ENCODE measurements around the gene PSTPIP2.
A peak's percentile ranks its signal among the peaks of the same experiment; 100 is the strongest.
"Not testable (repeated sequence)": the region's sequence is repeated elsewhere in the genome, so short reads cannot be mapped to it uniquely, and the experiment has no call there.

The PSTPIP2 gene, protein sequence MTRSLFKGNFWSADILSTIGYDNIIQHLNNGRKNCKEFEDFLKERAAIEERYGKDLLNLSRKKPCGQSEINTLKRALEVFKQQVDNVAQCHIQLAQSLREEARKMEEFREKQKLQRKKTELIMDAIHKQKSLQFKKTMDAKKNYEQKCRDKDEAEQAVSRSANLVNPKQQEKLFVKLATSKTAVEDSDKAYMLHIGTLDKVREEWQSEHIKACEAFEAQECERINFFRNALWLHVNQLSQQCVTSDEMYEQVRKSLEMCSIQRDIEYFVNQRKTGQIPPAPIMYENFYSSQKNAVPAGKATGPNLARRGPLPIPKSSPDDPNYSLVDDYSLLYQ

DNA sequence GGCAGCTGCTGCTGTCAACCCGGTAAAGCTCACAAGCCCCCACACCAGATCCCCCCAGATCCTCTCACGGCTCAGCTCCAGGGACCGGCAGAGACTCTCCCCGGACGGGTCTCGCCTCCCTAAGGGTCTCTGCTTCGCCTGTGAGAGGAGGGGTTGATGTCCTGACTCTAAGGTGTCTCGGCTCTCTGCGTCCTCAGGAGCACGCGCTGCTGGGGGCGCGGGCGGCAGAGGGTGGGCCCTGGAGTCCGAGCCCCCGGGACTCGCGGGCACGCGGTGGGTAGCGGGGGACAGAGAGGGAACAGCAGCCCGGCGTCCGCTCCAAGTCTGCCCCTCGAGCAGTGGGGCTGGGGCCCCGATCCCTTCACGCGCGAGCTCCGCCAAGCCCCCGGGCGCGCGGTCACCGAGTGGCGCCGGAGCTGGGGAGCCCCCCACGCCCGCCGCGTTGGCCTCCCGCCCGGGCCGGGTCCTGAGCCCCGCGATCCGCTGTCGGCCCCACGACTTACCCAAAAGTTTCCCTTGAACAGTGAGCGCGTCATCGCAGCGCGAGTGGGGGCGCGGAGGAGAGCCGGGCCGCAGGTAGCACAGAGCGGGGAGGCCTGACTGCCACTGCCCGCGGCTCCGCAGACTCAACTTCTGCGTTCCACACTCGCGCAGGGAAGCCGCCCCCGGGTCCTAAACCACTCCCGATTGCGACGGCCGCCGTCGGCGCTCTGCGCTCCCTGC, at the start of gene PSTPIP2:
PSTPIP2 (minus strand) TSS at position 608 of the 723 bp plus-strand sequence; CDS start at position 536, 72 bp downstream.
- no peak for DNase-seq (ENCODE audit: low spot score)

DNA sequence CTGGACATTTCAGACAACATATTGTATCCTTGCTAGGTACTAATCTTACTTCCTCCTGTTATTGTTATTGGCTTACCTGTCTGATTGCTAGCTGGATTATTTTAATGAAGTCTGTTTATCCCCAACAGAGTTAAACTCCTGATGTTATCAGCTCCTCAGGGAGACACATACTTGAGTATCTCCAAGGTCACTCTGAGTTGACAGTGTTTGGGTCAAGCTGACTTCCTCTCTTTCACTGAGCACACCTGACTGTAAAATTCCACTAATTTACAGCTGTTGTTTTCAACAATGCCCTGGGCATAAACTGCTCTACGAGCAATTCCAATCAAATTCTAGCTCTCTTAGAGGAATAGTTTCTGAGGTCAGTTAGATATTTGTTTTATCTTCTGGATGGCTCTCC, 41.7 kb upstream of the PSTPIP2 start:
- DNase-seq (ENCODE audit: low spot score), result no peak

DNA sequence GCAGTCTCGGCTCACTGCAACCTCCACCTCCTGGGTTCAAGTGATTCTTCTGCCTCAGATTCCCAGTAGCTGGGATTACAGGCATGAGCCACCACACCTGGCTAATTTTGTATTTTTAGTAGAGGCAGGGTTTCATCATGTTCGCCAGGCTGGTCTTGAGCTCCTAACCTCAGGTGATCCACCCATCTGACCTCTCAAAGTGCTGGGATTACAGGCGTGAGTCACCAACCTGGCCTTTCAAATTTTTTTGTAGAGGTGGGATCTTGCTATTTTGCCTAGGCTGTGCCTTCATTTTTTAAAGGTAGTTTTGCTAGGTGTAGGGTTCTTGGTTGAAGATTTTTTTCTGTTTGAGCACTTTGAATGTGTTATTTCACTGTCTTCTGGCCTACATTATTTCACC, 38.3 kb upstream of the PSTPIP2 start:
- DNase-seq (ENCODE audit: low spot score), result no peak

DNA sequence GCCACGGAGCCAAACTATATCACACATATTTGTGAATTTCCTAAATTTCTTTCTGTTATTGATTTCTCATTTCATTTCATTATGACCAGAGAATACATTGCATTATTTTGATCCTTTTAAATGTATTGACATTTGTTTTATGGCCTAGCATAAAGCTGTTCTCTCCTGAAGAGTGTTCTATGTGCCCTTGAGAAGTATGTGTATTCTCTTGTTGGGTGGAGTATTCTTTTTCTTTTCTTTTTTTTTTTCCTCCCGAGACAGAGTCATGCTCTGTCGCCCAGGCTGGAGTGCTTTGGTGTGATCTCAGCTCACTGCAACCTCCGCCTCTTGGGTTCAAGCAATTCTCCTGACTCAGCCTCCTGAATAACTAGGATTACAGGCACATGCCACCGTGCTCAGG, 37.3 kb upstream of the PSTPIP2 start:
- DNase-seq (ENCODE audit: low spot score), result no peak

DNA sequence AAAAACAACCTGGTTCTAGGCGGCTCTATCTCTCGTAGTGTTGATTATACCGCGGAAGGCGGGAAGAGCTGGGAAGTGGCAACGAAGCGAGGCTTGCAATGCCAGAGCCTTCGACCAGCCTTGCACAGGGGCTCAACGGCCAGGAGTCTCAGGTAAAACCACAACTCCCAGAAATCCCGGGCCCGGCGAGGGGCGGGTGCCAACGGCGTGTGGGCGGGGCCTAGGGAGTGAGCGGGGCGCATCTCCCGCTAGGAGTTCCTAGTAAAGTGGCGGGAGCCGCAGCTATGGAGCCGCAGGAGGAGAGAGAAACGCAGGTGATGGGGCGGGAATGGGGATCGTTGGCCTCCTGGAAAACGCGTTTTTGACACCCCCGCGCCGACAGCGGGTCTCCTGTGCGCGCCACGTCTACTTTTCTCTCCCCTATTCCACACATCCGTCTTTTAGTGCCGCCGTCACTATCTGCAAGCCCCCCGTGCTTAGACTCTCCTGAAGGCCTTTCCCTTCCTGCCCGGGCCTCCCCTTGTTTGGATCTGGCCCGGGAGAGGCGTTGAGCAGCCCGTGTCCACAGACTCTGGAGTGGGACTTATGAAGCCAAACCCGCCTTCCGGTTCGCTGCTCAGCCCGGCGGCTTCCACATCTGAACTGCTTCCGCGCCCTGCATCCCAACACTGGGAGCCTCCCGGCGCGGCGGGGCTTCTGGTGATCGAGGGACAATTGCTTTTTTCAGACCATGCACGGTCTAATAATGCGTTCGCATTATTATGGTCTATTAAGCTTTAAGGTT, 32.3 kb upstream of the PSTPIP2 start, which contains the start of gene HAUS1:
HAUS1 (plus strand) TSS at position 258 of the 784 bp plus-strand sequence; CDS start at position 285, 27 bp downstream.
- peak; percentile 91 for DNase-seq (ENCODE audit: low spot score)

DNA sequence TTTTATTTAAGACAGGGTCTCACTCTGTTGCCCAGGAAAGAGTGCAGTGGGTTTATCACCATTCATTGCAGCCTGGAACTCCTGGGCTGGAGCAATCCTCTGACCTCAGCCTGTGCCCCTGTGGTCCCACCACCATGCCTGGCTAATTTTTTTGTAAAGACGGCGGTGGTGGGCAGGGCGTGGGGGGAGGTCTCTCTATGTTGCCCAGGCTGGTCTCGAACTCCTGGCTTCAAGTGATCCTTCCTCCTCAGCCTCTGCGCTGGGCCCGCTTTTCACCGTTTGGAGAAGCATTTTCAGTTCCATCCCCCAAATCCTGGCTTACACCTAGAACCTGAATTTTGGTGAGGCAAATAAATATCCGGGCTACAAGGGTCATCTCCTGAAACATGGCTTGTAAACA, 27.4 kb upstream of the PSTPIP2 start:
- no peak for DNase-seq (ENCODE audit: low spot score)

DNA sequence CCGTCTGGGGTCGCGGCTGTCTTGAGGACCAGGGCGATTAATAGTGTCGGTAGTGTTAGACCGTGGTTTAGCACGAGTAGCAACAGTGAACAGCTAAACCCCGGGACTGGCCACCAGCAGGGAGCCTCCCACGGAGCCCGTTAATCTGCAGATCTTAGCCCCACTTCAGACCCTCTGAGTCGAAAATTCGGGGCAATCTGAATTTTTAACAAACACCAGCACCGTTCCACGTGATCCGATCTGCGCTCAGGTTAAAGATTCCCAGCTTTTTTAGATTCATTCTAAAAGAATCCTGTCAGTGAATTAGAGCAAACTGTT, 26.5 kb upstream of the PSTPIP2 start:
- DNase-seq (ENCODE audit: low spot score), result no peak

DNA sequence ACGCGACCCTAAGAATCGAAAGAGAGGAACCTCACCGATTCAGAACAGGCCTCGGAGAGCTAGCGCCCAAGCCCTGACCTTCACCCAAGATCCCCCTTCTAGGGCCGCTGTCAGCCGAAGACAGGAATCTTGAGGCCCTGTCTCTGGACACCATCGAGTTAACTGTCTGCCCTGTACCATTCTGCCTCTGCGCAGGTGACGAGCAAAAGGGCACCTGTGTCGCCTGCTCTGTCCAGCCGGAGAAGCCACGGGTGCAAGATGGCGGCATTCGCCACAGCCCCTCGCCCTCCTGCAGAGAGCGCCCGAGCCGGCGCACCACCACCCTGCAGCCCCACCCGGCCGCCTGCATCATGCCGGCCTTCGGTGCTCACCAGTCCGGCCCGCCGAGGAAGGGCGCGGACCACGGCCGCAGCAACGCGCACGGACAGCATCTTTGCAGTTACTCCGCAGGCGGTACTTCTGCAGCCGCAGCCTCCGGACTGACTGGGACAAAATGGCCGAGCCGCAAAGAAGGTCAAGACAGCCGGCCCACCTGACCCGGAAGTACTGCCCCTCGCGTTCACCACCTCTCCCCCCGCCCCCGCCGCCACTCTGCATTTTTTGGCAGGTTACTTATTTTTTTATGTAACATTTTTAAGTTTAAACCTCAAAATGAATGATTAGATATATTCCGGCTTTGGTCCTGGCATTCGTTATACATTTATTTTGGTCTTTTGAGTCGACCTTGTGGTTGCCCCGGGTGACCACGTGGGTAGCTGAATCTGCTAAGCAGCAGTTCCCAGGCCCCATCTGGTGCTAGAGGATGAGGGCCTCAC, 25.9 kb upstream of the PSTPIP2 start, which contains the start of gene ATP5F1A:
ATP5F1A (minus strand) TSS at position 496 of the 815 bp plus-strand sequence; CDS start at position 431, 65 bp downstream.
- peak; percentile 86 for DNase-seq (ENCODE audit: low spot score)

DNA sequence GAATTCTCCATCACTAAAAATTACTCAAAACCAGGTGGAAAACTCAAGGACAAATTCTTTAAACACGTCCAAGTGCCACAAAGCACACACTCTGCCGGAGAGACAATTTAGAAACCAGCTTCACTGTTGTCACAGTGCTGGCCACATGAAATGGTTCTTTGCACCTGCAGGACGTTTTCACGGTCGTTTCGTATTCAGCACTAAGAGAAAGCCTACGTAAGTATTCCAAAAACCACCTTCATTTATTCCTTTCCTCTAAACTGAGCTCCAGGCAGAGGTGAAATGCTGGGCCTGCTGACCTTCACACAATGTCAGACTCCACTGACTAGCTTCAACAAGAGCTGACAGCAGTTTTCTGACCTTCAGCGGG, 25.4 kb upstream of the PSTPIP2 start:
- no peak for DNase-seq (ENCODE audit: low spot score)

DNA sequence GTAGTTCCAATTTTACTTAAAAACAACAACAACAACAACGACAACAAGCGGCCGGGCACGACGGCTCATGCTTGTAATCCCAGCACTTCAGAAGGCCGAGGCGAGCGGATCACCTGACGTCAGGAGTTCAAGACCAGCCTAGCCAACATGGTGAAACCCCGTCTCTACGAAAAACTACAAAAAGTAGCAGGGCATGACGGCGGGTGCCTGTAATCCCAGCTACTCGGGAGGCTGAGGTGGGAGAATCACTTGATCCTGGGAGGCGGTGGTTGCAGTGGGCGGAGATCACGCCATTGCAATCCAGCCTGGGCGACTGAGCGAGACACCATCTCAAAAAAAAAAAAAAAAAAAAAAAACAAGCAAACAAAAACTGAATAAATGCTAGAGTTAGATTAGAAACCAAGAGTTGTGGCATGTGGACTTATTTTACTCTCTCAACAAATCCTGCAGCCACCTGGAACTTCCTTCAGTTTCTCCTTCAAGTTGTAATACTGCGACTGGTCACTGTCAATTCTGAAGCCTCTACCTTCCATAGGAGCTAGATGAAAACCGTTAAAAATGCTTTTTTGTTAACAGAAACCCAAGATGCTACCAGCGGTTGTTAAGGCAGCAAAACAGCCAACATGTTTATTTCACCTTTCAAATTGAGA, 24.7 kb upstream of the PSTPIP2 start:
- peak; percentile 19 for DNase-seq (ENCODE audit: low spot score)

DNA sequence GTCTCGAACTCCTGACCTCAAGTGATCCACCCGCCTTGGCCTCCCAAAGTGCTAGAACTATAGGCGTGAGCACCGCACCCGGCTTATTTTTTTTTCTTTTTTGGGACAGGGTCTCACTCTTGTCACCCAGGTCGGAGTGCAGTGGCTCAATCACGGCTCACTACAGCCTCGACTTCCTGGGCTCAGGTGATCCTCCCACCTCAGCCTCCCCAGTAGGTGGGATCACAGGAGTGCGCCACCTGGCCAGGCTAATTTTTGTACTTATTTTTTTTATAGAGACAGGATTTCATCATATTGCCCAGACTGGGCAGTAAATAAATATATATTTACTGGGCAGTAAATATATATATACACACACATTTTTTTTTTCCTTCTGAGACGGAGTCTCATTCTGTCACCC, 23.5 kb upstream of the PSTPIP2 start:
- DNase-seq (ENCODE audit: low spot score), result no peak

DNA sequence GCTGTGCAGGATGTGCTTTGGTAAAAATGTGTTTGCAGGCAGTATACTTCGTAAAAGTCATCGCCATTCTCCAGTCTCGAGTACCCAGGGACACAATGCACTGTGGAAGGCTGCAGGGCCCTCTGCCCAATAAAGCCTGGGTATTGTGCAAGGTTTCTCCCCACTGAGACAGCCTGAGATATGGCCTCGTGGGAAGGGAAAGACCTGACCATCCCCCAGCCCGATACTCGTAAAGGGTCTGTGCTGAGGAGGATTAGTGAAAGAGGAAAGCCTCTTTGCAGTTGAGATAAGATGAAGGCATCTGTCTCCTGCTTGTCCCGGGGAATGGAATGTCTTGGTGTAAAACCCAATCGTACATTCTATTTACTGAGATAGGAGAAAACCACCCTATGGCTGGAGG, 16.4 kb upstream of the PSTPIP2 start:
- not testable (repeated sequence) for DNase-seq (ENCODE audit: low spot score)

DNA sequence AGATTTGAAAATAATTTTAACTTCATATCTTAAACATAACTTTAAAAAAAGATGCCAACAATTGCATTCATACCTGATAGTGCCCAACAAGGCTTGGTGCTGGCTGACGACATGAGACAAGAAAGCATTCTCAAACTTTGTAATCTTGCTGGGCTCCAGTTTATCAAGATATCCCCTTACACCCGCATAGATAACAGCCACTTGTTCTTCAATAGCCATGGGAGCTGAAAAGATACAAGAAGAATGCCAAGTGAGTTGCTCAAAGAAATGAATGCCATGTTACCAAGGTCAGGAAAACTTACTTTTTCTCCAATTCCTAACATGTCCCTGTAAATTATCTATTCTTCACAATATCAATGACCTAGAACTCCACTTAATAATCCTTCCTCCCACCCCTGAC, 12.4 kb upstream of the PSTPIP2 start:
- DNase-seq (ENCODE audit: low spot score), result no peak

DNA sequence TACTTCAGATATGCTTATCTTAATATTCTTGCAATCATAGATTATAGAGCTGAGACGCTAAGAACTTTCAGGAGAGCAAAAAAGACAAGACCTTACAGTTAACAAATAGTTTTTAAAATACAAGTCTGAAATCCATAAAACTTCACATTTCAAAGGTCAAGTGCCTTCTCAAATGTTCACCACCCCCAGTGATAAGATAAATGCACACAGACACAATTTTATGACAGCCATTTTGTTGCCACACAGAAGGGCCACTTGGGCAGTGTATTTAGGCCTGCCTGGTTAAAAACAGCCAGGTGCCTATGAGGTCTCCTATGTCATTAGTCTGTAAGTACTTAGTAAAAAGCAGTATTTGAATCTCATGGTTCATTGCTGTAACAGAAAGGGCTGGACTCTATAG, 8.1 kb upstream of the PSTPIP2 start:
- DNase-seq (ENCODE audit: low spot score), result no peak

DNA sequence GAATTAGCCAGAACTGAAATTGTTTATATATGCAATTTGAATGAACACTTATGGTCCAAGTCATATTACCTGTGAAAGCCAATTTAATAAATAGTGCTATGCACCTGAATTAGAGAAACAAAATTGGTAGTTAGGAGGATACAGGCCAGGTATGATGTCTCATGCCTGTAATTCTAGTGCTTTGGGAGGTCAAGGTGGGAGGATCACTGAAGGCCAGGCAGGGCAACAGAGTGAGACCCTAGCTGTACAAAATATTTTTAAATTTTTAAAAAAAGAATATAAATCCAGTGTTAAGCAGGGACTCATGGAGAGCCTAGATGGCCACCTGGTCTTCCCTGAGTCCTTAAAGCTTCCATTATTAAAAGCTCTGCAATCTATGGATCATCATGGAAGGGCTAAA, 7.3 kb upstream of the PSTPIP2 start:
- no peak for DNase-seq (ENCODE audit: low spot score)

DNA sequence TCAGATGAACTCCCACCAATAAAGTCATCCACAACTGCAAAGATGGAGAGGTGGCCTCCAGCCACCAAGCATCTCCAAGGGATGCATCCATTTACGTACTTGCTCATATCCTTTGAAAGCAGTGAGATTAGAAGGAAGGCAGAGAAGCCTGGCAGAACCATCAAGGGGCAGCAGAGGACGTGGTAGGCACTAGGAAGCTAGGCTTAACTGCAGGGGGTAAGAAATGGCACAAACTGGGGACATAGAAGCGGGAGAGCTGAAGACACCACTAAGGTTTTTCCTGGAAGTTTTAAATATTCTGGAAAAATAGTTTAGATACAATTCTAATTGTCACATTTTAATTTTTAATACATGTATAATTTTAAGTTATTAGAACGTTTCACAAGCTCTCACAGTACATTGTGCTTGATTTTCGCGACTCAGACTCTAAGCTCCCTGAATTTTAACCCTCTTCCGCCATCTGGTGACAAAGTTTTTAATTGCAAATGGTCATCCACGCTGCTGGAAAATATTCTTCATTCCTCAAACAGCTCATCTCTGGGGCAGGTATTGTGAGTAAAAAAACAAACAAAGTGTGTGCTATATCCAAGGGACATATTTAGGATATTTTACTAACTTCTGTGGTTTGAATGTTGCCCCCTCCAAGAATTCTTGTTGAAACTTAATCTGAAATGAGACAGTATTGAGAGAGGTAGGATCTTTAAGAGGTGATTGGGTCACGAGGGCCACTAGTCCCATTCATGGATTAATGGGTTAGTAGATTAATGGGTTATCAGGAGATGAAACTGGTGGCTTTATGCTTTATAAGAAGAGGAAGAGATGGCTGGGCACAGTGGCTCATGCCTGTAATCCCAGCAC, 1.6 kb upstream of the PSTPIP2 start:
- peak; percentile 83 for DNase-seq (ENCODE audit: low spot score)

DNA sequence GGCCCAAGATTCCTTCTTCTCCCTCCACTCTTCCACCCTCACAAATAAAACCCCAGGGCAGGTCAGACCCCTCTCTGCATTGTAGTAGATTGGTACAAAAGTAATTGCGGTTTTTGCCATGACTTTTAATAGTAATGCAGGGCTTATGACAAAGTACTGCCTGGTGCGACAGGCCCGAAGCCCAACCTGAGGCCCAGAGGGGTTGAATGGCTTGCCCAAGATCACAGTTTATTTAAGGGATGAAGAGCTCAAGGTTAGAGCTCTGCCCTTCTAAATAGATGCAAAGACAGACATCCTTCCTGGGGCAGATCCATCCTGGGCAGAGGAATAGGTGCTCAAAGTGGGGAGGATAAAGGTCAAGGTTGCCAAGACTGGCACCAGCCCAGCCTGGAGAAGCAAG, 899 bp upstream of the PSTPIP2 start:
- no peak for DNase-seq (ENCODE audit: low spot score)

DNA sequence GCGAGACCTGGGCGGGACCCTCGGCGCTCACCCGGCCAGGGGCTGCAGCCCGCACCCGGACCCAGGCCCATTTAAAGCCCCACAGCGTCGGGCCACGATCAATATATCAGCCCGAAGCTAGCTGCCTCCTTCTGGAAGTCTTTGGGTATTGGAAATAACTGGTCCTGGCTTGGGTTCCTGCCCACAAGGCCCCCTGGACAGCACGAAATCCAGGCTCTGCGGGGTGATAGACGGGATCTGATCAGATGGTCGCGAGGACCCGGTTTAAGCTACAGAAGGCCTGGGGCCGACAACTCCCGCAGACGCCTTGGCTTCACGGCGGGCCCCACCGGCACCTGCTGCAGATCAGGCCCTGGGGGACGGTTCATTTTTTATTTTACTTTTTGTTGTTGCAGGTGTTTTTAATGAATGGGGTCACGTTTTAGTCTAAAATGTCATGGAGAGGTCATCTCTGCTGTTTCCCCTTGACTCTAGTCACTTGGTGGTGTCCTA, 362 bp upstream of the PSTPIP2 start:
- DNase-seq (ENCODE audit: low spot score), result no peak

DNA sequence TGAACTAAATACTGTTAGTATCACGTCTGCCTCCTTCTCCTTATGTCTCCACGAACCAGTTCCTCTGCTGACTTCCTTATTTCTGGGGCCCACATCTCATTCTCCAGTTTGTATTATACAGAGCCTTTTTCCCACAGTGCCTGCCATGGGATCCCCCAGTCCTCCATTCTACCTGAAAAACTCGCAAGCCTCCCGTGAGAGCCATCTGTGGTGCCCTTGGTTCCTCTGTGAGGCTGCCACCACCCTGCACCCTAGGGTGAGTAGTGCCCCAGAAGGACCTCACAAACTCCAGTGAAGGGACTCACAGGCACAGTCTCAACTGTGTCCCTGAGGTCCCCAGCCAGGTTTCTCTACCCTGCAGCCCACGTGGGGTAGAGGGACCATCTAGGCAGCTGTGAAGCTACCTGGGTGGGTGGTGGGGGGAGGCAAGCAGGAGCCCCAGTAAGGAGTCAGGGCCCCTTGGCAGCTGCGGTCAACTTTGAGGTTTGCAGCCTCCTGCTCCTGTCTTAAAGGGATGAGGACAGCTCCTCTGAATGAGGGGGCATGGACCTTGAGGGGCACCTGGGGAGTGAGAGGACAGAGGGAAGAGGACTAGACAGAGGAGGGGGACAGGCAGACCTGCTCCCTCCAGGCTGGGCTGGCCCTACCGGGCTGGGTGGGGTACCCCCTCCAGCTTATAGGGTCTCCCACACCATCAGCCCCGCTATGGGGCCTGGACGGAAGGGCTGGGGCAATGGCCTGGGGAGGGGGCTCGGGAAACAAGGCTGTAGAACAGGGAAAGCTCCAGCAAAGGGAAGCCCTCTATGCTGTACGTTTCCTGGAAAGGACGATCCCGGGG, 1.0 kb downstream of the PSTPIP2 start:
- peak; percentile 26 for DNase-seq (ENCODE audit: low spot score)

Data from pons (tissue), 1 donor.